Thoracic aorta (tissue), 2 donors: ENCODE measurements around the gene NHLRC3. TPM values are rescaled to one million over a fixed set of nuclear protein-coding genes. Genes with fewer than 3 reads are reported as not detected.

Experiments
- ATAC-seq: fragments of 150-250 bp; one replicate; pipeline ENCODE4 v1.8.0; 2017; ENCODE audit warnings: low read depth; ENCODE audit not compliant: insufficient number of reproducible peaks, low FRiP score
- DNase-seq: peaks from one replicate; pipeline ENCODE4 v3.0.0-alpha.2; 2020; ENCODE audit warnings: low spot score
- H3K27ac ChIP-seq, 2 donors: fragments of 200-600 bp; sonication (generic); 1 replicate in 1 of 2; 2 replicates in 1 of 2; pipeline ENCODE4 v1.5.1; 2016; ENCODE audit warnings: mild to moderate bottlenecking in 2 of 2, moderate library complexity in 2 of 2
- H3K27me3 ChIP-seq: fragments of 200-600 bp; sonication (generic); replicated peaks from 2 replicates; pipeline ENCODE4 v1.6.0; 2016; ENCODE audit warnings: mild to moderate bottlenecking; ENCODE audit not compliant: insufficient read depth
- H3K36me3 ChIP-seq: fragments of 200-600 bp; sonication (generic); one replicate; pipeline ENCODE4 v1.5.1; 2016
- H3K4me1 ChIP-seq, 2 donors: fragments of 200-600 bp; sonication (generic); 1 replicate in 1 of 2; 2 replicates in 1 of 2; pipeline versions ENCODE4 v1.5.1 to v1.6.0; 2016; ENCODE audit warnings: low read depth in 2 of 2, mild to moderate bottlenecking in 1 of 2; ENCODE audit not compliant: control insufficient read depth in 1 of 2
- H3K4me3 ChIP-seq: fragments of 200-600 bp; sonication (generic); 2 replicates; pipeline ENCODE4 v1.5.1; 2016; ENCODE audit warnings: mild to moderate bottlenecking
- H3K9me3 ChIP-seq: fragments of 200-600 bp; sonication (generic); 2 replicates; pipeline ENCODE4 v1.5.1; 2016
- CTCF ChIP-seq: fragments of 200-600 bp; sonication (generic); IDR thresholded peaks from one replicate; pipeline ENCODE4 v1.5.1; 2019; ENCODE audit warnings: antibody characterized with exemption
- total RNA-seq, 2 donors: library from RNA; depleted of rRNA; stranded (reverse); fragments of >200 nt; gene quantifications; one replicate each; pipeline versions ENCODE4 v1.1.0 to v1.2.3, GENCODE V29; 2016

The NHLRC3 gene
- total RNA-seq, 2 donors from 2014 or later: 21.7 to 27.2 TPM

GRCh38 chr13:39095500-39095899, 57.2 kb downstream of the NHLRC3 start:
- Histone ChIP-seq H3K27ac (no peak overlapping the region), H3K4me3 (no peak overlapping the region), H3K36me3 (no peaks in the 10 kb centered on the region), H3K9me3 (no peaks in the 10 kb centered on the region), H3K4me1 (no peaks in the 10 kb centered on the region), H3K27me3 (no peaks in the 10 kb centered on the region)
- no peak for ATAC-seq
- no peak for TF ChIP-seq CTCF
- no peak for DNase-seq

- no peaks in the 10 kb centered on the region for H3K36me3 ChIP-seq
- H3K27me3 ChIP-seq: no peaks in the 10 kb centered on the region
- ATAC-seq: no peak
- H3K4me3 ChIP-seq: no peak overlapping the region
- no peaks in the 10 kb centered on the region for H3K4me1 ChIP-seq
- no peak overlapping the region for H3K27ac ChIP-seq
- DNase-seq: no peak
- H3K9me3 ChIP-seq: no peaks in the 10 kb centered on the region
- TF ChIP-seq CTCF: no peak
Measured at GRCh38 chr13:39099231-39099630, 61.0 kb downstream of the NHLRC3 start.

Other genes with a start within 250 kb of the NHLRC3 start
- gene STOML3, start 47.6 kb upstream of the NHLRC3 start, total RNA-seq: not detected
- gene PROSER1, start 367 bp upstream of the NHLRC3 start, total RNA-seq: 10 to 100 TPM; 15.4 to 33.5 TPM